HG03460 (cell line): Measurements from ENCODE around the gene RNF34.
A peak's percentile ranks its signal among the peaks of the same experiment; 100 is the strongest.
"Not testable (repeated sequence)": the region's sequence is repeated elsewhere in the genome, so short reads cannot be mapped to it uniquely, and the experiment has no call there.

Experiments used
- ATAC-seq: cut with Tn5 transposase; IDR thresholded peaks from one replicate; pipeline ENCODE4 v1.9.1; 2021; ENCODE audit not compliant: unreplicated experiment

Gene RNF34

DNA sequence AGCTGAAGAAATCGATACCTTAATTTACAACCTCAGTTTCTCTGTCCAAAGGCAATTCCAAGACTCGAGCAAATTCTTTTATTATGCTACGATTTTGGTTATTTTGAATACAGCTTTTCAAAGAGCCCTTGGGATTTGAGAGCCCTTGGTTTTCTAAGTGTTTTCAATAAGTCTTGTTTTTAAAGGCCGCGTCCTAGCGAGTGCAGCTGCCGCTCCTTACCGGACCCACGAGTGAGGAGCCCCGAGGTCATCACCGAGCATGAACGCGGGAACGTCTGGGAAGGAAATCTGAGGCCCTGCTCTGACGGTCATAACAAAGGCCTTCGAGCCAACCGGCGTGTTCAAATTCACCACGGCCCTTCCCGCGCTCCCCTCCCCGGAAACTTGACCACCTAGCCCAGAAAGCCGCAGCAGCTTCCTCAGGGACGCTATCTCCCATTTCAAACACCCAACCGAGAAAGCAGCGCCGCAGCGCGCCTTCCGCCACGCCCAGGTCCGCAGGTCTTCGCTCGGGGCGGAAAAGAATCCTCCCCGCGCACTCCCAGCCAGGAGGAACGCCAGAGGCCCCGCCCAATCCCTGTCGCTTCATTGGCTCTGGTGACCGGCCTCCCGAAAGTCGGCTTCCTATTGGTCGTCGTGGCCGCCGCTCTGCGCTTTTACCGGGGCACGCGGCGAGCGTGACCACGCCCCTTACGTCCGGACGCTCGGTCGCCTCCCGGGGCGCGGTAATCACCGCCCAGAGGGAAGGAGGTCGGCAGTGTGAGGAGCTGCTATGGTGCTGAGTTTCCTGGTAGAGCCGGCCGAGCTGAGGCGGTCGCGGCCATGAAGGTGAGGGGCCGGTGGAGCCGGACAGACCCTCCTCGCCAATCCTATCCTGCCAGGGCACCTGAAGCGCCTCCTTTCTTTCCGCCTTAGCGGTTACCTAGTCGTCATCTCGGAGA lies at the start of gene RNF34:
Gene RNF34, plus strand, starts transcription at position 728 of the 941 bp plus-strand sequence. Its CDS starts 95 bp downstream, at position 823.
- ATAC-seq: peak; percentile 89

GRCh38 chr12:121351820-121352681 lies 47.9 kb upstream of the RNF34 start, which contains the start of gene ANAPC5:
Gene ANAPC5, minus strand, starts transcription at chr12:121352411. Its CDS starts 71 bp downstream, at chr12:121352340.
- ATAC-seq: peak; percentile 97

- no peak for ATAC-seq
These were observed 47.3 kb upstream of the RNF34 start for GRCh38 chr12:121352682-121353018.

DNA sequence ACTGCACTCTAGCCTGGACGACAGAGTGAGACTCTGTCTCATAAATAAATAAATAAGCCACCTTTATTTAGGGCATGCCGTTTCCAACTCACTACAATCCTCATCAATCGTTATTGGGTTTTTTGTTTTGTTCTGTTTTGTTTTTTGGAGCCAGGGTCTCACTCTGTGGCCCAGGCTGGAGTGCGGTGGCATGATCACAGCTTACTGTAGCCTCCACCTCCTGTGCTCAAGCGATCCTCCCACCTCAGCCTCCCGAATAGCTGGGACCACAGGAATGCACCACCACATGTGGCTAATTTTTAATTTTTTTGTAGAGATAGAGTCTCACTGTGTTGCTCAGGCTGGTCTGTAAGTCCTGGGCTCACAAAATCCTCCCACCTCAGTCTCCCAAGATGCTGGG lies 44.1 kb upstream of the RNF34 start:
- ATAC-seq: no peak

GRCh38 chr12:121356657-121357056 lies 43.3 kb upstream of the RNF34 start:
- no peak for ATAC-seq

- no peak for ATAC-seq
These were observed 42.6 kb upstream of the RNF34 start for GRCh38 chr12:121357331-121357730.

GRCh38 chr12:121358073-121358472 lies 41.8 kb upstream of the RNF34 start:
- no peak for ATAC-seq

GRCh38 chr12:121364683-121365121 lies 35.2 kb upstream of the RNF34 start:
- no peak for ATAC-seq

- ATAC-seq: no peak
These were observed 34.4 kb upstream of the RNF34 start for GRCh38 chr12:121365416-121366062.

GRCh38 chr12:121366063-121366459 lies 33.9 kb upstream of the RNF34 start:
- ATAC-seq: no peak

- no peak for ATAC-seq
These were observed 28.5 kb upstream of the RNF34 start for GRCh38 chr12:121371404-121371803.

DNA sequence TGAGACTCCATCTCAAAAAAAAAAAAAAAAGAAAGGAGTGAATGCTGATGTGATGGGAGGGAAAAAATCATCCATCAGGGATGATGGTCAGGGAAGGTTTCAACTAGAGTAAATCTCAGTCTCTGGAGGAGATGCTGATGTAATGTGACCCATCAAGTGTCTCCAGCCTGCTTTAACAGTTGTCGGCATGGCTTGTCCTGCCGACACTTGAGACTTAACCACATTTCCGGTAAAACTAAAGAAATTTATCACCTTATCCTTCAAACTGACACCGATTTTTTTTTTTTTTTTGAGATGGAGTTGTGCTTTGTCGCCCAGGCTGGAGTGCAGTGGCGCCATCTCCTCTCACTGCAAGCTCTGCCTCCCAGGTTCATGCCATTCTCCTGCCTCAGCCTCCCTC lies 26.2 kb upstream of the RNF34 start:
- no peak for ATAC-seq

DNA sequence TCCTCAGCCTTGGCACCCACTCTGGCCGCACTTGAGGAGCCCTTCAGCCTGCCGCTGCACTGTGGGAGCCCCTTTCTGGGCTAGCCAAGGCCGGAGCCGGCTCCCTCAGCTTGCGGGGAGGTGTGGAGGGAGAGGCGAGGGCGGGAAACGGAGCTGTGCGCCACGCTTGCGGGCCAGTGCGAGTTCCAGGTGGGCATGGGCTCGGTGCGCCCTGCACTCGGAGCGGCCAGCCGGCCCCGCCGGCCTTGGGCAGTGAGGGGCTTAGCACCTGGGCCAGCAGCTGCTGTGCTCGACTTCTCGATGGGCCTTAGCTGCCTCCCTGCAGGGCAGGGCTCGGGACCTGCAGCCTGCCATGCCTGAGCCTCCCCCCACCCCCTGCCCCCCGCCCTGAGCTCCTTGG lies 25.6 kb upstream of the RNF34 start:
- ATAC-seq: not testable (repeated sequence)

DNA sequence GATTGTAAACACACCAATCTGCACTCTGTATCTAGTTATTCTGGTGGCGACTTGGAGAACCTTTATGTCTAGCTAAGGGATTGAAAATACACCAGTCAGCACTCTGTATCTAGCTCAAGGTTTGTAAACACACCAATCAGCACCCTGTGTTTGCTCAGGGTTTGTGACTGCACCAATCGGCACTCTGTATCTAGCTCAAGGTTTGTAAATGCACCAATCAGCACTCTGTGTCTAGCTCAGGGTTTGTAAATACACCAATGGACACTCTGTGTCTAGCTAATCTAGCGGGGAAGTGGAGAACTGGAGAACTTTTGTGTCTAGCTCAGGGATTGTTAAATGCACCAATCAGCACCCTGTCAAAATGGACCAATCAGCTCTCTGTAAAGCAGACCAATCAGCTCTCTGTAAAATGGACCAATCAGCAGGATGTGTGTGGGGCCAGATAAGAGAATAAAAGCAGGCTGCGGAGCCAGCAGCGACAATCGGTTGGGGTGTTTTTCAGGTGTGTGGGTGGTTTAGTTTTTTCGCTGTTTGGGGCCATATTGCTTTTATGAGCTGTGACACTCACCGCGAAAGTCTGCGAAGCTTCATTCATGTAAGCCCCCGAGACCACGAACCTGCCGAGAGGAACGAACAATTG lies 24.9 kb upstream of the RNF34 start:
- ATAC-seq: not testable (repeated sequence)

DNA sequence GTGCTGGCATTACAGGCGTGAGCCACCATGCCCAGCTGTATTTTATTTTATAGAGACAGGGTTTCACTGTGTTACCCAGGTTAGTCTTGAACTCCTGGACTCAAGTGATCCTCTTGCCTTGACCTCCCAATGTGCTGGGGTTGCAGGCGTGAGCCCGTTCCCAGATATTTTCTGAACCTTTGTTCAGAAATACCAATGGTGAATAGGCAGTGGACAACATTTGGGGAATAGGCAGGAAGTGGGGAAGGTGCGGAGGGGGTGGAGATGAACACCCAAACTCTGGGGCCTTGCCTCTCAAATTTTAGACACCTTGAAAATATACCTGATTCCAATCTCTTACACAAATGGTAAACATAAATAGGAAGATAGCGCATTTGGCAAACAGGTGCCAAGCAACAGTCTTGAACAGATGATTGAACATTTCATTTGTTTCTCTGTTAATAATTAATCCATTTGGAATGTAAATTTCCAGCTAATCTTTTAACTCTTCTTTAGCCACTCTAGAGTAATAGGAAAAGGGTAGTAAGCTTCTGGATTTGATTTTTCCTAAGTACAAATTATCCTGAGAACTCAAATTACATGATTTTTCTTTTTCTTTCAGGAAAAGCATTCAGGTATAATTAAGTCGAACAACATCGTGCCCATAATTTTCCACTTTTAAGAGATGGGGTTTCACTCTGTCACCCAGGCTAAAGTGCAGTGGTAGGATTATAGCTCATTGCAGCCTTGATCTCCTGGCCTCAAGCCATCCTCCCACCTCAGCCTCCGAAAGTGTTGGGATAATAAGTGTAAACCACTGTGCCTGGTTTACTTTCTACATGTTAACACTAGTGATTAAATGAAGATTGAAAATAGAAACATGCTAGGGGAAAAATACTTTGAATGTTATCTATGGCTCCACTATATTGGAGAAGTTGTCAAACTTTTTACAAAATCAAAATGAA lies 22.9 kb upstream of the RNF34 start:
- no peak for ATAC-seq

GRCh38 chr12:121378736-121379135 lies 21.2 kb upstream of the RNF34 start:
- ATAC-seq: no peak

GRCh38 chr12:121379945-121380344 lies 20.0 kb upstream of the RNF34 start:
- ATAC-seq: no peak

DNA sequence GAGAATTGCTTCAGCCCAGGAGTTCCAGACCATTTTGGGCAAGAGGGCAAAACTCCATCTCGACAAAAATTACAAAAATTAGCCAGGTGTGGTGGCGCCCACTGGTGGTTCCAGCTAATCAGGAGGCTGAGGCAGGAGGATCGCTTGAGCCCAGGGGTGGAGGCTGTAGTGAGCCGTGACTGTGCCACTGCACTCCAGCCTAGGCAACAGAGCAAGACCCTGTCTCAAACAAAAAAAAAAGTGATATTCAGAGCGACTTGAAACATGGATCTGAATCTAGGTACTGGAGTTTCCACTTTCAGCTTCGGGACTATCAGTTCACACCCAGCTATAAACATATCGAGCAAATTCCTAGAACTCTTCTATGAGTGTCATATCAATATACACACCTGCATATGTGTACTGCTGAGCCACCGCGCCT lies 16.3 kb upstream of the RNF34 start:
- no peak for ATAC-seq

DNA sequence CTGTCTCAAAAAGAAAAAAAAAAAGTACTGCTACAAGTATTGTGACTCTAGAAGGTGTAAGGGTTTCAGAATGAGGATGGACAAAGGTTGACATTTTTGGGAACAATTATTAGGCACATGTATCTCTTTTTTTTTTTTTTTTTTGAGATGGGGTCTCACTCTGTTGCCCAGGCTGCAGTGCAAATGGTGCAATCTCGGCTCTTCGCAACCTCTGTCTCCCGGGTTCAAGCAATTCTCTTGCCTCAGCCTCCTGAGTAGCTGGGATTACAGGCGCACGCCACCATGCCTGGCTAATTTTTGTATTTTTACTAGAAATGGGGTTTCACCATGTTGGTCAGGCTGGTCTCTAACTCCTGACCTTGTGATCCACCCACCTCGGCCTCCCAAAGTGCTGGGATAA lies 15.0 kb upstream of the RNF34 start:
- not testable (repeated sequence) for ATAC-seq
